HL-60 (cell line): Measurements from ENCODE around the gene HARBI1.

Experiments
- GABPA ChIP-seq: IDR thresholded peaks from 2 replicates; pipeline ENCODE4 v1.6.1; 2012; ENCODE audit warnings: low read depth
- POLR2AphosphoS5 ChIP-seq: IDR thresholded peaks from 2 replicates; pipeline ENCODE4 v1.6.1; 2012; ENCODE audit warnings: low read depth
- TF ChIP-seq, protein P1 (sequence below): IDR thresholded peaks from one replicate; pipeline ENCODE4 v1.5.1; 2011; ENCODE audit warnings: low read length, control low read depth, inconsistent platforms; ENCODE audit not compliant: insufficient read depth
- TF ChIP-seq, protein P2 (sequence below): IDR thresholded peaks from 2 replicates; pipeline ENCODE4 v1.6.1; 2012; ENCODE audit warnings: low read depth; ENCODE audit not compliant: insufficient replicate concordance

DNA sequence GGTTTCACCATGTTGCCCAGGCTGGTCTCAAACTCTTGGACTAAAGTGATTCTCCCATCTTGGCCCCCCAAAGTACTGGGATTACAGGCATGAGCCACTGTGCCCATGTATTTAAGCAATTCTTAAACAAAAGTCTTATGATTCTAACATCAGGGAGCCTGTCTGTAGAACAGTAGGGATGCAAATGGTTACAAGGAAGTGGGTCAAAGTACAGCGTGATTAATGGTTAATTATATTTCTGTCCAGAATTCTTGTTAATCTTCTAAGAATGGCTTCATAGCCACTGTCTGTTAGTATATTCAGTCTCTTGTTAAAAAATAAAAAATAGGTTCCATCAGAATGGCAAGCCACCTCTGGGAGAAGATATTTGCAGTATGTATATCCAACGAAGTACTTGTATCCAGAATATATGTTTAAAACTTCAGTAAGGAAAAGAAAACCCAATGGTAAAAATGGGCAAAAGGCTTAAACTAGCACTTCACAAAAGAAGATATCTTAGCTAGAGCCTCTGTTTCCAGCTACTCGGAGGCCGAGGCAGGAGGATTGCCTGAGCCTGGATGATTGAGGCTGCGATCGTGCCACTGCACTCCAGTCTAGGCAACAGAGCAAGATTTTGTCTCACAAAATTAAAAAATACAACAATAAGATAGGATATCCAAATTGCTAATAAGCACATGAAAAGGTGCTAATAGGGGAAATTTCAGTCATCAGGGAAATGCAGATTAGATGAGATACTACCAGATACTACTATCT is 23.2 kb upstream of the HARBI1 start:
- TF ChIP-seq, protein P1, sequence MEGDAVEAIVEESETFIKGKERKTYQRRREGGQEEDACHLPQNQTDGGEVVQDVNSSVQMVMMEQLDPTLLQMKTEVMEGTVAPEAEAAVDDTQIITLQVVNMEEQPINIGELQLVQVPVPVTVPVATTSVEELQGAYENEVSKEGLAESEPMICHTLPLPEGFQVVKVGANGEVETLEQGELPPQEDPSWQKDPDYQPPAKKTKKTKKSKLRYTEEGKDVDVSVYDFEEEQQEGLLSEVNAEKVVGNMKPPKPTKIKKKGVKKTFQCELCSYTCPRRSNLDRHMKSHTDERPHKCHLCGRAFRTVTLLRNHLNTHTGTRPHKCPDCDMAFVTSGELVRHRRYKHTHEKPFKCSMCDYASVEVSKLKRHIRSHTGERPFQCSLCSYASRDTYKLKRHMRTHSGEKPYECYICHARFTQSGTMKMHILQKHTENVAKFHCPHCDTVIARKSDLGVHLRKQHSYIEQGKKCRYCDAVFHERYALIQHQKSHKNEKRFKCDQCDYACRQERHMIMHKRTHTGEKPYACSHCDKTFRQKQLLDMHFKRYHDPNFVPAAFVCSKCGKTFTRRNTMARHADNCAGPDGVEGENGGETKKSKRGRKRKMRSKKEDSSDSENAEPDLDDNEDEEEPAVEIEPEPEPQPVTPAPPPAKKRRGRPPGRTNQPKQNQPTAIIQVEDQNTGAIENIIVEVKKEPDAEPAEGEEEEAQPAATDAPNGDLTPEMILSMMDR, result no peak
- TF ChIP-seq, protein P2, sequence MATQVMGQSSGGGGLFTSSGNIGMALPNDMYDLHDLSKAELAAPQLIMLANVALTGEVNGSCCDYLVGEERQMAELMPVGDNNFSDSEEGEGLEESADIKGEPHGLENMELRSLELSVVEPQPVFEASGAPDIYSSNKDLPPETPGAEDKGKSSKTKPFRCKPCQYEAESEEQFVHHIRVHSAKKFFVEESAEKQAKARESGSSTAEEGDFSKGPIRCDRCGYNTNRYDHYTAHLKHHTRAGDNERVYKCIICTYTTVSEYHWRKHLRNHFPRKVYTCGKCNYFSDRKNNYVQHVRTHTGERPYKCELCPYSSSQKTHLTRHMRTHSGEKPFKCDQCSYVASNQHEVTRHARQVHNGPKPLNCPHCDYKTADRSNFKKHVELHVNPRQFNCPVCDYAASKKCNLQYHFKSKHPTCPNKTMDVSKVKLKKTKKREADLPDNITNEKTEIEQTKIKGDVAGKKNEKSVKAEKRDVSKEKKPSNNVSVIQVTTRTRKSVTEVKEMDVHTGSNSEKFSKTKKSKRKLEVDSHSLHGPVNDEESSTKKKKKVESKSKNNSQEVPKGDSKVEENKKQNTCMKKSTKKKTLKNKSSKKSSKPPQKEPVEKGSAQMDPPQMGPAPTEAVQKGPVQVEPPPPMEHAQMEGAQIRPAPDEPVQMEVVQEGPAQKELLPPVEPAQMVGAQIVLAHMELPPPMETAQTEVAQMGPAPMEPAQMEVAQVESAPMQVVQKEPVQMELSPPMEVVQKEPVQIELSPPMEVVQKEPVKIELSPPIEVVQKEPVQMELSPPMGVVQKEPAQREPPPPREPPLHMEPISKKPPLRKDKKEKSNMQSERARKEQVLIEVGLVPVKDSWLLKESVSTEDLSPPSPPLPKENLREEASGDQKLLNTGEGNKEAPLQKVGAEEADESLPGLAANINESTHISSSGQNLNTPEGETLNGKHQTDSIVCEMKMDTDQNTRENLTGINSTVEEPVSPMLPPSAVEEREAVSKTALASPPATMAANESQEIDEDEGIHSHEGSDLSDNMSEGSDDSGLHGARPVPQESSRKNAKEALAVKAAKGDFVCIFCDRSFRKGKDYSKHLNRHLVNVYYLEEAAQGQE, result no peak
- TF ChIP-seq POLR2AphosphoS5, result no peak
- no peak for TF ChIP-seq GABPA
